GM19324 (cell line): Measurements from ENCODE around the gene USP30.
A peak's percentile ranks its signal among the peaks of the same experiment; 100 is the strongest.
"Not testable (repeated sequence)": the region's sequence is repeated elsewhere in the genome, so short reads cannot be mapped to it uniquely, and the experiment has no call there.

Experiments
- ATAC-seq: cut with Tn5 transposase; IDR thresholded peaks from one replicate; pipeline ENCODE4 v1.9.1; 2021; ENCODE audit warnings: mild to moderate bottlenecking, moderate library complexity; ENCODE audit not compliant: unreplicated experiment, low FRiP score

The USP30 gene, protein sequence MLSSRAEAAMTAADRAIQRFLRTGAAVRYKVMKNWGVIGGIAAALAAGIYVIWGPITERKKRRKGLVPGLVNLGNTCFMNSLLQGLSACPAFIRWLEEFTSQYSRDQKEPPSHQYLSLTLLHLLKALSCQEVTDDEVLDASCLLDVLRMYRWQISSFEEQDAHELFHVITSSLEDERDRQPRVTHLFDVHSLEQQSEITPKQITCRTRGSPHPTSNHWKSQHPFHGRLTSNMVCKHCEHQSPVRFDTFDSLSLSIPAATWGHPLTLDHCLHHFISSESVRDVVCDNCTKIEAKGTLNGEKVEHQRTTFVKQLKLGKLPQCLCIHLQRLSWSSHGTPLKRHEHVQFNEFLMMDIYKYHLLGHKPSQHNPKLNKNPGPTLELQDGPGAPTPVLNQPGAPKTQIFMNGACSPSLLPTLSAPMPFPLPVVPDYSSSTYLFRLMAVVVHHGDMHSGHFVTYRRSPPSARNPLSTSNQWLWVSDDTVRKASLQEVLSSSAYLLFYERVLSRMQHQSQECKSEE

DNA sequence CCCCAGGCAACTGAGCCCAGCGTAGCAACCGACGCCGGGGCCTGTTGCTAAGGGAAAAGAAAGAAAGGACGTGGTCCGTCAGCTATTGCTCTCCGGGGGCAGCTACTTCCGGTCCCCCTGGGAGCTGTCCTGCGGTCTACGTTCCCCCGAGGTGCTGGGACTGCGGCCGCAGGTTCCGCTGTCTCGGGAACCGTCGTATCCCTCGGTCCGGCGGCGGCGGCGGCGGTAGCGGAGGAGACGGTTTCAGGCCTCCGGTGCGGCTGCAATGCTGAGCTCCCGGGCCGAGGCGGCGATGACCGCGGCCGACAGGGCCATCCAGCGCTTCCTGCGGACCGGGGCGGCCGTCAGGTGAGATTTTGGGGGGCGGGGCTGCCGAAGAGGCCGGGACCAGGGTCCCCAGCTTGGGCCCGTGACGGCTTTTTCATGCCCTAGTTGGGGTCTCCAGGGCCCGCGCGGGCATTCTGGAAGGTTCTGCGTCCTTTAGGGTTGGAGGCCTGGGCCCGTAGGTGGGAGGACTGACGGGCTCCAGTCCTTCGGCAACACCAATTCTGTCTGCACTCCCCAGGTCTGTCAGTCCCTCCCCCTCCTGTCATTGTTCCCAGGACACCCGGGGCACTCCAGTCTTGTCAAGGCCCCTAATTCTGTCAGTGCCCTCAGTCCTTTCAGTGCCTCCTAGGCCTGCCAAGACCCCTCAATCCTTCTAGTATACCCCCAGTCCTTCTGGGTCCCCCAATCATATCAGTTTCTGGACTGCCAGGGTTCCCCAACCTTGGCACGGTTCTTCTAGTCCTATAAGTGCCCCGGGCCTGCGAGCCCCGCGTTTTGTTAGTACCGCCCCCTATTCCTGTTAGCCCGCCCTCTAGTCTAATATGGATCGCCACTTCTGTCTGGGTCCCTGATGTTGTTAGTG lies at the start of gene USP30:
USP30 (plus strand) TSS at position 163 of the 910 bp plus-strand sequence; CDS start at position 266, 103 bp downstream.
- ATAC-seq = peak; percentile 84

DNA sequence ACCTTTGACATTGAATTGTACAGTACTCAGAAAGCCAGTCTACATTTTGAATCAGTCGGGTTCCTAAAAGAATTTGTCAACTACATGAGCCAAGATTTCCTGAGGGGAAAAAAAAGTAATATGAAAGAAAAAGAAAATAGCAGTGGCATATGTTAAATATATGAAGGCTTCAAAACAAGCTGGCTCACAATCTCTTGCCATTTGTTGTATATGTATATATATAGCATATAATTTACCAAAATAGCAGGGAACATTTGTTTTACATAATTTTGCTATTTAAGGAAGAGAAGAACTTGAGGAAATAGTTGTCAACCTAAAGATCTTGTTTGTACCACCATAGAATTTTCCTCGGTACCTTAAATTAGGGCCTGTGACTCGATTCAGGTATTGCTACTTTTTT lies 48.4 kb upstream of the USP30 start:
- no peak for ATAC-seq

DNA sequence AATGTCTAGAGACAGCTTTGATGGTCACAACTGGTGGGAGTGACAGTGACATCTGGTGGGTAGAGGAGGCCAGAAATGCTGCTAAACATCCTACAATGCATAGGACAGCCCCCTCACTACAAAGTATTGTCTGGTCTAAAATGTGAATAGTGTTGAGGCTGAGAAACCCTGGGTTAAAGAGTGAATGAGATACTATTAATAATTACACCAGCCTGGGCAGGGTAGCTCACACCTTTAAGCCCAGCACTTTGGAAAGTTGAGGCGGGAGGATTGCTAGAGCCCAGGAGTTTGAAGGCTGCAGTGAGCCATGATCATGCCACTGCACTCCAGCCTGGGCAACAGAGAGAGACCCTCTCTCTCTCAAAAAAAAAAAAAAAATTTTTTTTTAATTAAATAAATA lies 42.6 kb upstream of the USP30 start:
- ATAC-seq = no peak

DNA sequence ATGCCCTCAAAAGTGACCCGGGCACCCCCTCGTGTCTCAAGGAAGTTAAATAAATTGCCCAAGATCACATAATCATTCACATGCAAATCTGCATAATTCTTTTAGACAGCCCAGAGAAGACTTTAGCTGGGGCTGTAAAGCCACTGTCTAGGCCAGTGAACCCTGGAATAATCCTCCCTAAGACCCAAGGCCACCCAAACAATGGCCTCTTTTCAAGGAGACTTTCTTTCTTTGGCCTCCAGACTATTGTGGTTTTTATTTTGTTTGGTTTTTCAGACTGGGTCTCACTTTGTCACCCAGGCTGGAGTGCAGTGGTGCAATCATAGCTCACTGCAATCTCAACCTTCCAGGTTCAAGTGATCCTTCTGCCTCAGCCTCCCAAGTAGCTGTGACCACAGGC lies 42.1 kb upstream of the USP30 start:
- no peak for ATAC-seq

DNA sequence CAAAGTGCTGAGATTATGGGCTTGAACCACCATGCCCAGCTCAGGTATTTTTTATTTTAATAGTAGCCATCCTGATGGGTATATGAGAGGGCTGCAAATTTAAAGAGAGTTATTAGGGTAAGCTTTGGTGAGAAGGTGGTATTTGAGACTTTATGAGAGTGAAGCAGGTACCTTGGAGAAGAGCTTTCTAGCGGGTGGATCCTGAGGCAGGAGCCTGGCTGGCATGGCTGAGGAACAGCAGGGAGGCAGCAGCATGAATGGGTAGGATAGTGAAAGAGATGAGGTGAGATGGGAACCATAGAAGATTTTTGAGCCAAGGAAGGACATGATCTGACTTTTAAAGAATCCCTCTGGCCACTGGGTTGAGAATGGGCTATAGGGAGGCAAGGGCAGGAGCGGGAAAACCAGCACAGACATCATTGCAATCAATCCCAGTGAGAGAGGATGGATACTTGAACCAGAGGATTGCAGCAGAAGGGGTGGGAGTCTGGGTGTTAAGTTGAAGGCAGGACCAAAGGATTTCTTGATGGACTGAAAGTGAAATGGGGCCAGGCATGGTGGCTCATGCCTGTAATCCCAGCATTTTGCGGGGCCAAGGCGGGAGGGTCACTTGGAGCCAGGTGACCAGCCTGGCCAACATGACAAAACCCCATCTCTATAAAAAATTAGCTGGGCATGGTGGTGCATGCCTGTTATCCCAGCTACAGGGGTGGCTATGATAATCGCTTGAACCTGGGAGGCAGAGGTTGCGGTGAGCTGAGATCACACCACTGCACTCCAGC lies 37.2 kb upstream of the USP30 start:
- ATAC-seq = no peak

DNA sequence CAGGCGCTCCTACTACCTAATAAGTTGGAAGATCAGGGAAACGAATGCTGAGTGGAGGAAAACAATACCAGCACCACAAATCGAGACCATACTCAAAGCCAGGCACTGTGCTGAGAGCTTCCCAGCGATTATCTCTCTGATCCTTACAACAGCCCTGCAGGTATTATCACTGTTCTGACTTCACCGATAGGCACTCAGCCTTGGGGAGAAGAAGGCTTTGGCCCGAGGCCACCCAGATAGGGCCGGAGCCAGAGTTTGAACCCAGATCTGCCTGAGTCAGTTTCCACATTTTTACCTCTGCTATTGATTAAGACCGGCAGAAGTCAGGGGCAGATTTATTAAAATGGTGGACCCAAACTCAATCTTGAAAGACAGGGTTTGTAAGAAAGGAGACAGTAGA lies 36.4 kb upstream of the USP30 start:
- ATAC-seq = no peak

DNA sequence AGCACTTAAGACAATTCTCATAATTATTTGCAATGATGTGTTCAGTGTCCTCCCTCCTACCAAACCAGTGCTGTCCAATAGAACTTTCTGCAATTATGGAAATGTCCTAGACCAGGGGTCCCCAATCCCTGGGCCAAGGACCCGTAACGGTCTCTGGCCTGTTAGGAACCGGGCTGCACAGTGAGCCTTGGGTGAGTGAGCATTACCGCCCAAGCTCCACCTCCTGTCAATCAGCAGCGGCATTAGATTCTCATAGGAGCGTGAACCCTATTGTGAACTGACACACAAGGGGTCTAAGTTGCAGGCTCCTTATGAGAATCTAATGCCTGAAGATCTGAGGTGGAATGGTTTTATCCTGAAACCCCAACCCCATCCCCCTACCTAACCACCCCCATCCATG lies 35.4 kb upstream of the USP30 start:
- ATAC-seq = no peak

DNA sequence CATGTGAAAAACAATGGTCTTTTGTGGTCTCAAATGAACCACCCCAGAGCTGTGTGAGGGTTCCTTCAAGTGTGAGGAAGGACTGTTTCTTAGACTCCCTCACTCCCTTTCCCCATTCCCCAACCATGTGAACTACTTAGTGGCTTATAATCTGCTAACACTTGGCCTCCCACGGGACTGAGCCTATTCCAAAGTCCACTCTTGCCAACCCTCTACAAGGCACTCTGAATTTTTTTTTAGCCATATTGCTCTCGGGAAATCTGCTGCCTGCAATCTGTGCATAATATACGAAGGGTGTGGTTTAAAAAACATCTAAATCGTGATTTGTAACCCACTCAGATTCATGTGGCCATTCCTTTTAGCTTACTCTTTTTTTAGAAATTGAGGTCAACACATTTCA lies 34.1 kb upstream of the USP30 start:
- no peak for ATAC-seq

DNA sequence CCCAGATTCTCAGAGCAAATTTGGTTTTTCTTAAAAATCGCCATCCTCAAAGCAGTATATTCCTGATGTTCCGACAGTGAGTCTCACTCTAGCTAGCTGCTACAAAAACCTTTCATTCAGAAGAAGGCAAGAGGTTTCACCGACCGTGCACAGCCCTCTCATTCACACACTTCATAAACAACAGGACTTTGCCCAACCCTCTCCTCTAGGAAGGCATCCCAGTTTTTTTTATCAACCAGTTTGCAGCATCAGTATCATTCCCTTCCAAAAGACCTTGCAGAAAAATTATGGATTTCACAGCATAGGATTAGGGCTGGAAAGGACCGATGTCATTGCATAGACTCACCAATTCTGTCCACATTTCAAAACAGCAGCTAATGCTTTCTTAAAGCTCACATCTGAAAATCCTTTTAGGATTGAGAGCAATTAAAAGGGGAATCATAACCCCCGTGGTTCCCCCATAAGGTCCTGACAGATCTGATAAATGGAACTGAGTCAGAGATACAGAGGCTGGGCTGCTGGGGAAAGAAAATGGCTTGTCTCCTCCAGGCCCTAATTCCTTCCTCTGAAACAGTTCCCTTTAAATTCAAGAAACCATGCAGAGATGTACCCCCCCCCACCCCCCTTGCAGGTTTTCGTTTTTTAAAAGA lies 32.1 kb upstream of the USP30 start:
- no peak for ATAC-seq

DNA sequence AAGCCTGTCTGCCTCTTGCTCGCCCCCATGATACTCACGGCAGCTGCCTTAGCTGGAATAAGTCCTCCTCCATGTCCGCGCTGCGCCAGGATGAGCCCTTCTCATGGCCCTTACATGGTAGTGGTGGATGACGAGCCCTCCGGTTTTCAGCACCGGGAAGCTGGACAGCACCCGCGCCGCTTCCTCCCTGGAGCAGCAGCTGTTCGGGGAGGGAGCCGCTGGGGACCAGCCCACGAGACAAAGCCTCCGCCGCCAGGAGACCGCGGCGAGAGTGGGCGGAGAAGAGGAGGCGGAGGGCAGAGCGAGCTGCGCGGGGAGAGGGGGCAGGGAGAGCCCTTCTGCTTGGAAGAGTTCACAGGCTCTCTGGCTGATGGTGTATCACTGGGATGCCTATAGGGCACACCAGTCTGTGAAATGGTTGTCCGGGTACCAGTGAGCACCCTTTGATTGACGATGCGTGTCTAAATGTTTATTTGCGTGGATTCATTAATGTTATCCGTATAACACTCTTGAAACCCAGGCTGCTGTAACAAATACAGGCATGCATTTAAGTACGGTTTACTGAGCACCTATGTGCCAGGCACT lies 31.5 kb upstream of the USP30 start, which contains the start of gene SVOP:
SVOP (minus strand) TSS at position 273 of the 585 bp plus-strand sequence; CDS start at position 73, 200 bp downstream.
- ATAC-seq = no peak

DNA sequence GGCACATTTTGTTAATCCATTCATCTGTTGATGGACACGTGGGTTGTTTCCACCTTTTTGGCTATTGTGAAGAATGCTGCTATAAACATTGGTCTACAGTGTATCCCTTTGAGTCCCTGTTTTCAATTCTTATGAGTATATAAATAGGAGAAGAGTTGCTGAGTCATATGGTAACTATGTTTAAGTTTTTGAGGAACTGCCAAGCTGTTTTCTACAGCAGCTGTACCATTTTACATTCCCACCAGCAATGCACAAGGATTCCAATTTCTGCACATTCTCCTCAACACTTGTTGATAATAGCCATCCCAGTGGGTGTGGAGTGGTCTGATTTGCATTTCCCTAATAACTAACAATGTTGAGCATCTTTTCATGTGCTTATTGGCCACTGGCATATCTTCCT lies 24.6 kb upstream of the USP30 start:
- no peak for ATAC-seq

DNA sequence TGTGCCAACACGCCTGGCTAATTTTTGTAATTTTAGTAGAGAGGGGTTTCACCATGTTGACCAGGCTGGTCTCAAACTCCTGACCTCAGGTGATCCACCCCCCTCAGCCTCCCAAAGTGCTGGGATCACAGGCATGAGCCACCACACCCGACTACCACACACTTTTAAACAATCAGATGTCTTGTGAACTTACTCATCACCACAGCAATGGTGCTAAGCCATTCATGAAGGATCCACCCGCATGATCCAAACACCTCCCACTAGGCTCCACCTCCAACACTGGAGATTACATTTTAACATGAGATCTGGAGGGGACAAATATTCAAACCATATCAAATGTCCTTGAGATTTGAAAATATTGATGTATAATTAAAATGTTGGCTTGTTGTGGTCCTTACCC lies 23.8 kb upstream of the USP30 start:
- ATAC-seq = not testable (repeated sequence)

DNA sequence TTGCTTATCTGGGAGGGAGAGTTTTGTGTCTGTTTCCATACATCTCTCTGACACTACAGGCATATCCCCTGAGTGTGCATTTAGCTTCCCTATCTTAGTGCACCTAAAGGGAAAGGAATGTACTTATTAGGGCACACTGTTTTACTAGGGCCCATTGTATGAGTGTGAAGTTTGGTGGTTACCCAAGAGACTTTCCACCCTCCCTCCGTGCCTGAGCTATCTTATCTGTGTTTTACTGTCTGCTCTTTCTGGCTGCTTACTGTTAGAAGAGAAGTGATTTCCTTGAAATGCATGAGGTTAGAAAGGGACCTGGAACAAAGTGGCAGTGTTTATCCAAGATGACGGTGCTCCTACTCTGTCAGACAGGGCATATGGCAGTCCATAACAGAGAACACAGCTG lies 23.0 kb upstream of the USP30 start:
- no peak for ATAC-seq

DNA sequence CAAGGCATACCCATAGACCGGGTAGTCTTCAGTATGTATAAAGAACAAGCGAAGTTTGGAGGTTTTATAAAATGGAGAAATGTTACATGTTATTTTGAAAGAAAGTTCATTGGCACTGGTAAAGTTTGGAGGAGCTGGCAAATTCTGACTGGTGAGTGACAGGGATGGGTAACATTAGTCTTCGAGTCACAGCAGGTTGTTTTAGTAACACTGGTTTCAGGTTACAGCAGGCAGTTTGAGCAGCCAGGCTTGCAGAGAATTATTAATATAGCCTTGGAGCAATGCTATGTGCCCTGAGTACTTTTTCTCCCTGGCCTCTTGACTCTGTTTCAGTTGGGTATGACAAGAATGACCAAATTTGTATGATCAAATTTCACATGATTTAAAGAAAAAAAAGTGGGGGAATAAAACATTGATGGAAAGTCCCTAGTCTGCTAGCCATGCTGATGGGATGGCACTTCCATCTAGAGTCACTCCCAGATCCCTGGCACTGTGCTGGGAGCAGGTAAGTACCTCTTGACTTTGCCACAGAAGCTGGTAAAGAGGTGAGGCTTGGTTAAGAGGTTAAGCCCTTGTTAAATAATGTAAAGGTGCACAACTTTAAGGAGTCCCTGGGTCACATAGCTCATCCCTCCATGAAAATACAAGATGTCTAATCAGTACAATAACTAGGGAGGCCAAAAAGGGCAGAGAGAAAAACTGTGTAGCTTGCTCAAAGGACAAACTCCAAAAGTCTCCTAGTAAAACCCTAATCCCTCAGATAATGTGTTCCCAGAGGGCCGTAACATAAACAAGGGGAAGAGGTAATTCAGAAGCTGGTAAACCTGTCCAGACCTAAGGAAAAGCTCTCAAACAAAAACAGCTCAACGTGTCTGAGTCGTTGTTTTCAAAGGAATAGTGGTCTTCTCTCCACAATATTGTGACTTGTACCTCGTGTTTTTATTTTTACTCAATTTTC lies 18.9 kb upstream of the USP30 start:
- no peak for ATAC-seq

DNA sequence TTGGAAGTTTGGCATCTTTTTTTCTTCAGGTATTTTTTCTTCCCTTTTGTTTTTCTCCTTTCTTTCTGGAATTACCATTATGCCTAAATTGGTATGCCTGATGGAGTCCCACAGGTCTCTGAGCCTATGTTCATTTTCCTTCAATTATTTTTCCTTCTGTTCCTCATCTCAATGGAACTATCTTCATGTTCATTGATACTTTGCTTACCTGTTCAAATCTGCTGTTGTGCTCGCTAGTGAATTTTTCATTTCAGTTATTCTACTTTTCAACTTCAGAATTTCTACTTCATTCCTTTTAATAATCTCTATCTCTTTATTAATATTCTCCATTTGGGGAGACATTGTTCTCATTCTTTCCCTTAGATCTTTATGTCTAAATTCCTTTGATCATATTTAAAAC lies 15.4 kb upstream of the USP30 start:
- no peak for ATAC-seq

DNA sequence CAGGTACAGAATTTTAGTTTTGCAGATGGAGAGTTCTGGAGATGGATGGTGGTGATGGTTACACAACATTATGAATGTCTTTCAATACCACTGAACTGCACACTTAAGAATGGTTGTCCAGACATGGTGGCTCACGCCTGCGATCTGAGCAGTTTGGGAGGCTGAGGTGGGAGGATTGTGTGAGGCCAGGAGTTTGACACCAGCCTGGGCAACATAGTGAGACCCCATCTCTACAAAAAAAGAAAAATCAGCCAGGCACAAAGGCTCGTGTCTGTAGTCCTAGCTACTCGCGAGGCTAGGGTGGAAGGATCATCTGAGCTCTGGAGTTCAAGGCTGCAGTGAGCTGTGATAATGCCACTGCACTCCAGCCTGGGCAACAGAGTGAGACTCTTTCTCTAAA lies 8.1 kb upstream of the USP30 start:
- ATAC-seq = no peak

DNA sequence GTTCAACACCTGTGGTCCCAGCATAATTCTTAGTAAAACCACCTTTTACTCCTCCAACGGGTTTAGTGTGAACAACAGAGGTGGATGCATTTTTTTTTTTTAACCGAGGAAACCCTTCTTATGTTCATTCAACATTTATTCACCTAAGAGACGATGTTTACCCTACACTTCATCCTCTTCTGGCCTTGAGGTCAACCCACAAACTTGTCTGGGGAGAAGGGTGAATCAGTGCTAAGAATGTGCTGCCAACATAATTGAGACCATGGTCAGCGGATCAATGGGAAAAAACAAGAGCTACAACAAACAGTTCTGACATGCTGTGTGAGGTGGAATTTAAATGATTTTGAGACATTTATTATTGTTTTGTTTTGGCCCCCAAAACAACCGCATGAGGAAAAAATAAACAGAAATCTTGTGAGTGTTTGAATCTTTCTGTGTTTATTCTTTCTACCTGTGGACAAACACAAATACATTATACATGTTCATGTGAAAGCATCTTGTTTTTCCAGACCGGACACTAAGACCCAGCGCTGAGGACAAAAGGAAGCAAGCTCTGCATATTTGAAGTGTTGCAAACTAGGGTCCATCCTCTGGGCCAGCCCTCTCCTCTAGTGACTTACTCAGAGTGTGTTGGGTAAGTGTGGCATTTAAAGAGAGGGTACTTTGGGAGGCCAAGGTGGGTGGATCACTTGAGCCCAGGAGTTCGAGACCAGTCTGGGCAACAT lies 5.1 kb upstream of the USP30 start:
- no peak for ATAC-seq

DNA sequence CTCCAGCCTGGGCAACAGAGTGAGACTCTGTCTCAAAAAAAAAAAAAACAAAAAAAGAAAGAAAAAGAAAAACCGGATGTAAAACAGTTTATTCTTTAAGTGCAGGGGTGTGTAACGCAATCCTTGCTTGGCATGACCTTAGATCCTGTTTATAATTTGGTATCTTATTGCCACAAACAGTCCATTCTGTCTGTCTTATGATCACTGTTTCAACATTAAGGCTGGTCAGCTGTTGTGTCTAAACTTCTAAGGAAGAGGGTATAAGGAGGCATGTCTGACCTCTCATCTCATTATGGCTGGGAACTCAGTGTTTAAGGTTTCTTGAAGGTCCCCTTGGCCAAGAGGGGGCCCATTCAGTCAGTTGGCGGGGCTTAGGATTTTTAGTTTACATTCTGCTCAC lies 3.7 kb upstream of the USP30 start:
- not testable (repeated sequence) for ATAC-seq
